PC-3 (cell line): Measurements from ENCODE around the gene OR10A6.

Experiments used
- CTCF ChIP-seq: fragments of 300-600 bp; sonication (generic); conservative IDR thresholded peaks from 2 replicates; pipeline ENCODE4 v1.5.1; 2017; ENCODE audit warnings: antibody characterized with exemption, low read depth, mild to moderate bottlenecking, low read length
- EZH2 ChIP-seq: fragments of 300-600 bp; sonication (generic); IDR thresholded peaks from one replicate; pipeline ENCODE4 v1.6.1; 2017; ENCODE audit warnings: antibody characterized with exemption, mild to moderate bottlenecking, low read length; ENCODE audit not compliant: unreplicated experiment

- no peak for TF ChIP-seq CTCF
- TF ChIP-seq EZH2 = no peak
Observed at GRCh38 chr11:7901319-7901854, 29.7 kb downstream of the OR10A6 start.
